HL-60 (cell line): ENCODE data around the gene DOK5.

Experiments
- POLR2AphosphoS5 ChIP-seq: IDR thresholded peaks from 2 replicates; pipeline ENCODE4 v1.6.1; 2012; ENCODE audit warnings: low read depth
- SPI1 ChIP-seq: IDR thresholded peaks from 2 replicates; pipeline ENCODE4 v1.6.1; 2012; ENCODE audit warnings: low read depth, mild to moderate bottlenecking, borderline replicate concordance
- TF ChIP-seq, protein P1 (sequence below): IDR thresholded peaks from one replicate; pipeline ENCODE4 v1.5.1; 2011; ENCODE audit warnings: low read length, control low read depth, inconsistent platforms; ENCODE audit not compliant: insufficient read depth

DNA sequence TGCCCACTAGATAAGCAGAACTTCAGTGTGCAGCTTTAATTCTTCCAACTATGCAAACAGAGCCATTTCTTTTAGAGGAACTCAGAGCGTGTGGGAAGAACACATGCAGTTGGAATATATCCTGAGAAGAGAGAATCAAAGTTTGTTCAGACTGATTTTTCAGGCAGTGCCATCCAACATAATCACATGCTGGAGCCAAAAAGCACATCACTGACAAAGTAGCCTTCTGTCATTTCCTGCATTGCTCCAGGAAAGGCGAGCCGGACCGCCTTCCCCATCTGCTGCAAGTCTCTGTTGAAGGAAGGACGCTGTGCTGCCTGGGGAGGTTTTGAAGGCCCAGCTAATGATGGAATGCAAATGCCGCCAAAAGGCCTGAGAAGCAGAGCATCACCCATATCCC, 98.4 kb downstream of the DOK5 start:
- TF ChIP-seq, protein P1, sequence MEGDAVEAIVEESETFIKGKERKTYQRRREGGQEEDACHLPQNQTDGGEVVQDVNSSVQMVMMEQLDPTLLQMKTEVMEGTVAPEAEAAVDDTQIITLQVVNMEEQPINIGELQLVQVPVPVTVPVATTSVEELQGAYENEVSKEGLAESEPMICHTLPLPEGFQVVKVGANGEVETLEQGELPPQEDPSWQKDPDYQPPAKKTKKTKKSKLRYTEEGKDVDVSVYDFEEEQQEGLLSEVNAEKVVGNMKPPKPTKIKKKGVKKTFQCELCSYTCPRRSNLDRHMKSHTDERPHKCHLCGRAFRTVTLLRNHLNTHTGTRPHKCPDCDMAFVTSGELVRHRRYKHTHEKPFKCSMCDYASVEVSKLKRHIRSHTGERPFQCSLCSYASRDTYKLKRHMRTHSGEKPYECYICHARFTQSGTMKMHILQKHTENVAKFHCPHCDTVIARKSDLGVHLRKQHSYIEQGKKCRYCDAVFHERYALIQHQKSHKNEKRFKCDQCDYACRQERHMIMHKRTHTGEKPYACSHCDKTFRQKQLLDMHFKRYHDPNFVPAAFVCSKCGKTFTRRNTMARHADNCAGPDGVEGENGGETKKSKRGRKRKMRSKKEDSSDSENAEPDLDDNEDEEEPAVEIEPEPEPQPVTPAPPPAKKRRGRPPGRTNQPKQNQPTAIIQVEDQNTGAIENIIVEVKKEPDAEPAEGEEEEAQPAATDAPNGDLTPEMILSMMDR = no peak
- no peak for TF ChIP-seq POLR2AphosphoS5
- TF ChIP-seq SPI1 = no peak
